GM10847 (cell line): ENCODE results near the gene TCAF1.

Experiments used
- POLR2A ChIP-seq: IDR thresholded peaks from 2 replicates; pipeline ENCODE4 v1.6.1; 2011; ENCODE audit not compliant: insufficient read length; ENCODE audit errors: extremely low read depth

The TCAF1 gene

GRCh38 chr7:143909863-143910262, 7.9 kb upstream of the TCAF1 start:
- no peak for TF ChIP-seq POLR2A

- no peak for TF ChIP-seq POLR2A
Measured at GRCh38 chr7:143908120-143908519, 6.1 kb upstream of the TCAF1 start.

- no peak for TF ChIP-seq POLR2A
Measured at GRCh38 chr7:143906895-143907294, 4.9 kb upstream of the TCAF1 start.

GRCh38 chr7:143906151-143906550, 4.2 kb upstream of the TCAF1 start:
- TF ChIP-seq POLR2A, result no peak

GRCh38 chr7:143905509-143905908, 3.5 kb upstream of the TCAF1 start:
- no peak for TF ChIP-seq POLR2A

GRCh38 chr7:143902332-143902899, 440 bp upstream of the TCAF1 start:
- no peak for TF ChIP-seq POLR2A

GRCh38 chr7:143901332-143901667, 676 bp downstream of the TCAF1 start:
- no peak for TF ChIP-seq POLR2A

- no peak for TF ChIP-seq POLR2A
Measured at GRCh38 chr7:143900230-143900766, 1.7 kb downstream of the TCAF1 start.

- TF ChIP-seq POLR2A, result no peak
Measured at GRCh38 chr7:143898810-143899209, 3.2 kb downstream of the TCAF1 start.

- no peak for TF ChIP-seq POLR2A
Measured at GRCh38 chr7:143896667-143897066, 5.3 kb downstream of the TCAF1 start.

GRCh38 chr7:143892527-143893300, 9.3 kb downstream of the TCAF1 start:
- TF ChIP-seq POLR2A, result no peak

GRCh38 chr7:143891457-143891856, 10.5 kb downstream of the TCAF1 start:
- no peak for TF ChIP-seq POLR2A

GRCh38 chr7:143890558-143890957, 11.4 kb downstream of the TCAF1 start:
- no peak for TF ChIP-seq POLR2A

GRCh38 chr7:143889068-143889467, 12.9 kb downstream of the TCAF1 start:
- TF ChIP-seq POLR2A, result no peak

GRCh38 chr7:143886826-143887477, 15.0 kb downstream of the TCAF1 start:
- no peak for TF ChIP-seq POLR2A

- TF ChIP-seq POLR2A, result no peak
Measured at GRCh38 chr7:143885951-143886350, 16.0 kb downstream of the TCAF1 start.
